GM19467 (cell line): ENCODE measurements around the gene COBL.

Experiments used
- ATAC-seq: cut with Tn5 transposase; IDR thresholded peaks from one replicate; pipeline ENCODE4 v1.9.1; 2021; ENCODE audit warnings: mild to moderate bottlenecking, moderate library complexity; ENCODE audit not compliant: unreplicated experiment

COBL gene

GRCh38 chr7:51064688-51065087 lies 251.9 kb downstream of the COBL start:
- no peak for ATAC-seq

- ATAC-seq, result no peak
Measured at GRCh38 chr7:51062222-51062987, 254.2 kb downstream of the COBL start.

GRCh38 chr7:51060536-51060935 lies 256.1 kb downstream of the COBL start:
- no peak for ATAC-seq

- ATAC-seq, result no peak
Measured at GRCh38 chr7:51059504-51060142, 257.0 kb downstream of the COBL start.

GRCh38 chr7:51058764-51059163 lies 257.8 kb downstream of the COBL start:
- ATAC-seq, result no peak

- ATAC-seq, result no peak
Measured at GRCh38 chr7:51055039-51055840, 261.4 kb downstream of the COBL start.

- no peak for ATAC-seq
Measured at GRCh38 chr7:51054231-51054630, 262.4 kb downstream of the COBL start.

- no peak for ATAC-seq
Measured at GRCh38 chr7:51053160-51053925, 263.3 kb downstream of the COBL start.

GRCh38 chr7:51046482-51046881 lies 270.1 kb downstream of the COBL start:
- no peak for ATAC-seq

GRCh38 chr7:51046103-51046466 lies 270.5 kb downstream of the COBL start:
- ATAC-seq, result no peak

- no peak for ATAC-seq
Measured at GRCh38 chr7:51045319-51046102, 271.1 kb downstream of the COBL start.

GRCh38 chr7:51043461-51043860 lies 273.1 kb downstream of the COBL start:
- no peak for ATAC-seq

GRCh38 chr7:51040787-51041186 lies 275.8 kb downstream of the COBL start:
- no peak for ATAC-seq

- ATAC-seq, result no peak
Measured at GRCh38 chr7:51038573-51038972, 278.0 kb downstream of the COBL start.

GRCh38 chr7:51035716-51036115 lies 280.9 kb downstream of the COBL start:
- no peak for ATAC-seq

- no peak for ATAC-seq
Measured at GRCh38 chr7:51034521-51035264, 281.9 kb downstream of the COBL start.

GRCh38 chr7:51033727-51034520 lies 282.7 kb downstream of the COBL start:
- ATAC-seq, result no peak

GRCh38 chr7:51031791-51032515 lies 284.7 kb downstream of the COBL start:
- no peak for ATAC-seq
